ENCODE results near the gene SSR4. TPM values are rescaled to one million over a fixed set of nuclear protein-coding genes. Genes with fewer than 3 reads are reported as not detected.

SSR4 gene
- total RNA-seq, 1 experiment from 2014 or later: 182 TPM

- no TSS peak for BruUV-seq (replicated peaks)
- intact Hi-C loops (cut with micrococcal nuclease): no loop called here
Observed at GRCh38 chrX:153807976-153808375, 13.5 kb downstream of the SSR4 start.

More at GRCh38 chrX:153807976-153808375, 13.5 kb downstream of the SSR4 start:
- Histone ChIP-seq H3K27me3 (ENCODE audit: insufficient read depth, low read length) (no peaks in the 10 kb centered on the region), H3K27ac (ENCODE audit: low read depth, low read length) (no peak overlapping the region), H3K9me3 (ENCODE audit: control insufficient read depth in 1 of 2, insufficient read depth in 1 of 2, low read depth in 1 of 2, low read length in 2 of 2) (no peaks in the 10 kb centered on the region), H3K4me3 (replicated peaks in 1 of 2; ENCODE audit: low read depth in 1 of 2, low read length in 2 of 2) (no peak overlapping the region), H3K9ac (ENCODE audit: low read length) (no peak overlapping the region), H3K9me2 (ENCODE audit: insufficient read depth) (no peaks in the 10 kb centered on the region), H3K4me1 (ENCODE audit: control insufficient read depth in 1 of 2, insufficient read depth in 2 of 2, low read length in 2 of 2) (no peaks in the 10 kb centered on the region), H3K79me2 (ENCODE audit: insufficient read depth, low read length) (no peaks in the 10 kb centered on the region), H3K4me2 (ENCODE audit: low read length) (no peak overlapping the region), H4K20me1 (ENCODE audit: insufficient read depth) (no peaks in the 10 kb centered on the region), H2AFZ (ENCODE audit: low read depth, low read length, poor library complexity, severe bottlenecking) (no peak overlapping the region), H3K36me3 (ENCODE audit: control insufficient read depth in 1 of 2, insufficient read depth in 2 of 2, low read length in 2 of 2) (no peaks in the 10 kb centered on the region)
- ChIA-PET POLR2A (no interaction called here), RAD21 (ENCODE audit: low non-redundant PET in 1 of 2, low total read pairs in 2 of 2, uncharacterized antibody in 2 of 2, unreplicated experiment in 2 of 2) (no interaction called here), CTCF (no interaction called here)
- TF ChIP-seq RAD21 (IDR thresholded peaks at IDR 0.05; ENCODE audit: low read depth) (no peak), YY1 (IDR thresholded peaks at IDR 0.05; ENCODE audit: extremely low read depth, insufficient replicate concordance, low read depth, low read length) (no peak), SIN3A (IDR thresholded peaks at IDR 0.05; ENCODE audit: low read depth) (no peak), FOSL1 (IDR thresholded peaks at IDR 0.05; ENCODE audit: low read depth) (no peak), POLR2A (IDR thresholded peaks at IDR 0.05; ENCODE audit: borderline replicate concordance, extremely low read depth, insufficient read depth, insufficient read length) (no peak), TCF7L2 (IDR thresholded peaks at IDR 0.05; ENCODE audit: borderline replicate concordance, extremely low read depth, insufficient read depth, insufficient read length) (no peak), CEBPB (IDR thresholded peaks at IDR 0.05; ENCODE audit: low read depth) (no peak), REST (IDR thresholded peaks at IDR 0.05; ENCODE audit: low read depth) (no peak), EZH2phosphoT487 (IDR thresholded peaks at IDR 0.05; ENCODE audit: borderline replicate concordance) (no peak), CBX3 (IDR thresholded peaks at IDR 0.05; ENCODE audit: low read depth) (no peak), ATF3 (IDR thresholded peaks at IDR 0.05) (no peak), EZH2 (IDR thresholded peaks at IDR 0.05) (no peak), POLR2AphosphoS5 (IDR thresholded peaks at IDR 0.05; ENCODE audit: low read depth, low read length) (no peak), ZNF274 (IDR thresholded peaks at IDR 0.05; ENCODE audit: low read depth, low read length) (no peak), ZFX (IDR thresholded peaks at IDR 0.05) (no peak), SP1 (IDR thresholded peaks at IDR 0.05; ENCODE audit: low read depth) (no peak), ELF1 (IDR thresholded peaks at IDR 0.05; ENCODE audit: borderline replicate concordance, low read depth) (no peak), MAX (IDR thresholded peaks at IDR 0.05) (no peak)
- ATAC-seq (no peak), DNase-seq (ENCODE audit: low read depth, low spot score) (no peak)

Measured in HCT116 (cell line).